Stomach (tissue), 9 donors: ENCODE results near the gene GGT7. TPM values are rescaled to one million over a fixed set of nuclear protein-coding genes. Genes with fewer than 3 reads are reported as not detected.

Experiments
- DNase-seq, 2 donors: peaks; one replicate each; pipeline versions ENCODE4 v3.0.0 to v3.0.0-alpha.2; 2013 to 2019
- H3K27ac ChIP-seq, 5 donors: fragments of 200-600 bp in 4 of 5; sonication (generic) in 4 of 5; one replicate each; pipeline ENCODE4 v1.5.1; 2013 to 2019; ENCODE audit warnings: mild to moderate bottlenecking in 1 of 5, moderate library complexity in 1 of 5
- H3K27me3 ChIP-seq, 3 donors: fragments of 200-600 bp; sonication (generic); one replicate each; pipeline ENCODE4 v1.5.1; 2017 to 2019; ENCODE audit warnings: mixed run types in 1 of 3
- H3K36me3 ChIP-seq, 4 donors: fragments of 200-600 bp; sonication (generic); 1 replicate in 3 of 4; 2 replicates in 1 of 4; pipeline ENCODE4 v1.5.1; 2016 to 2019
- H3K4me1 ChIP-seq, 4 donors: fragments of 200-600 bp; sonication (generic); one replicate each; pipeline ENCODE4 v1.5.1; 2016 to 2019
- H3K4me3 ChIP-seq, 4 donors: fragments of 200-600 bp; sonication (generic) in 3 of 4; one replicate each; pipeline ENCODE4 v1.5.1; 2016 to 2019; ENCODE audit warnings: mild to moderate bottlenecking in 1 of 4
- H3K9me3 ChIP-seq, 4 donors: fragments of 200-600 bp; sonication (generic); one replicate each; pipeline ENCODE4 v1.5.1; 2016 to 2019
- EP300 ChIP-seq: sonication (generic); formaldehyde crosslinking; IDR thresholded peaks from one replicate; pipeline ENCODE4 v1.6.1; 2017; ENCODE audit warnings: antibody characterized with exemption
- POLR2A ChIP-seq, 4 donors: fragments of 450-650 bp; IDR thresholded peaks; one replicate each; pipeline ENCODE4 v1.6.1; 2016; ENCODE audit warnings: antibody characterized with exemption in 4 of 4, control low read depth in 2 of 4, mild to moderate bottlenecking in 1 of 4, moderate library complexity in 1 of 4
- POLR2AphosphoS5 ChIP-seq, 3 donors: sonication (generic); formaldehyde crosslinking; IDR thresholded peaks; one replicate each; pipeline ENCODE4 v1.6.1; 2016; ENCODE audit warnings: antibody characterized with exemption in 3 of 3
- WGBS, 5 donors: extraction: QIAGEN DNeasy Blood & Tissue Kit in 3 of 5; methylation state at CpG; one replicate each; pipeline versions ENCODE4 v1.1.5 to v1.1.7; 2013 to 2018; 5-methylcytosine and 5-hydroxymethylcytosine counted together
- intact Hi-C: fragments of 100-400 bp; cut with DNase I; formaldehyde crosslinking; loops from one replicate; pipeline ENCODE4 v1.15.1; 2023; ENCODE audit warnings: low total_unique reads
- polyA plus RNA-seq, 3 donors: library from polyadenylated mRNA; stranded (reverse); fragments of 200-250 nt; gene quantifications; one replicate each; pipeline ENCODE4 v1.2.3, GENCODE V29; 2013
- total RNA-seq, 5 donors: library from RNA; depleted of rRNA; stranded (reverse); fragments of >200 nt; gene quantifications; one replicate each; pipeline versions ENCODE4 v1.1.0 to v1.2.3, GENCODE V29; 2014 to 2016
- TF ChIP-seq, protein P1 (sequence below), 7 experiments: fragments of 450-650 bp in 4 of 7; fragments of 200-600 bp in 3 of 7; sonication (generic) in 3 of 7; IDR thresholded peaks; one replicate each; pipeline ENCODE4 v1.5.1; 2016 to 2019; ENCODE audit warnings: antibody characterized with exemption in 7 of 7, control low read depth in 2 of 7, mild to moderate bottlenecking in 1 of 7
- donor health status: healthy with polysubstance abuse.
- donor health status: Bipolar disorder and iron deficiency.
- donor health status: healthy.

GGT7 gene
- total and polyA plus RNA-seq, 8 donors = 4.1 to 29.0 (median 15.9) TPM

DNA sequence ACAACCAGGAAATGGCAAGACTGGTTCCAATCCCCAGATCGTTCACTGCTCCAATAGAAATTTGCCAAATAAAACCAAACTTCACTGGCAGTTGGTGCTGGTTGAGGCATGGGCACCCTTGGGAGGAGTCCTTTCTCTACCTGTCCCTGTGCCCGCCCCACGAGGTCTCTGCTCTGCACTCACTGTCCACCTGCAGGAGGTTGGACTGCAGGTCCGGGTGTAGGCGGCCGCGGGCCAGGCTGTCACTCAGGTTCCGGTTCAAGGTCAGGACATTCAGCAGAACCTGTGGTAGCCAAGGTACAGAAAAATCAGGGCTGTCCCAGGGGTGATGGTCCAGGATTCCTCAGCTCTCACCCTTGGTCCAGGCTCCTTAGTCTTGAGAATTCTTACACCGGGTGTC is 22.9 kb downstream of the GGT7 start:
- Histone ChIP-seq H3K4me1 (no peaks in the 10 kb centered on the region), H3K9me3 (no peaks in the 10 kb centered on the region), H3K4me3 (no peak overlapping the region), H3K27ac (no peak overlapping the region), H3K36me3 (peaks cover 8 to 95% (median 77%) of the 10 kb centered on the region in 4 donors), H3K27me3 (no peaks in the 10 kb centered on the region)
- no peak for TF ChIP-seq EP300
- WGBS, 5 donors = 84 to 93% (median 93%) methylated on average over 9 of the region's 9 CpGs
- intact Hi-C loops = no loop called here
- no peak for DNase-seq

DNA sequence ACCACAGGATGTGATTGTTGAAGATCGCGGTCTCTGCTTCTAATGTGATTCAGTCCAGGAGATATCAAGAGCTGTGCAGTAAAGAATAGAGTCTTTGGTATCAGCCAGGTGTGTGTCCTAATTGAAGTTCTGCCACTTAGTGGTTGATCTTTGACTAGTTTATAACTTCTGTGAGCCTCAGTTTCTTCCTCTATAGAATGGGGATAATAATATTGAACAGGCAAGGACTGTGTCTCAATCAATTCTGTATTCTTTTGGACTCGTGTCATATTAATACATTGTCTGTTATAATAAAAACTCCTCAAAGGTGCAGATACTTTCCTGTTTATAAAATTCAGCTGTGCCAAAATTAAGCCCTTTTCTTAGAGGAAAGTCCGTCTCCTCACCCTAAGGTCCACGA is 24.1 kb downstream of the GGT7 start:
- Histone ChIP-seq H3K4me1 (no peaks in the 10 kb centered on the region), H3K27me3 (no peaks in the 10 kb centered on the region), H3K9me3 (no peaks in the 10 kb centered on the region), H3K36me3 (peaks cover 8 to 86% (median 65%) of the 10 kb centered on the region in 4 donors), H3K4me3 (no peak overlapping the region), H3K27ac (no peak overlapping the region)
- TF ChIP-seq POLR2AphosphoS5 (IDR thresholded peaks at IDR 0.05) = no peak
- TF ChIP-seq POLR2A (IDR thresholded peaks at IDR 0.05) = no peak
- no peak for TF ChIP-seq EP300
- WGBS, 5 donors = 89 to 98% (median 96%) methylated on average over 5 of the region's 5 CpGs
- intact Hi-C loops = no loop called here
- no peak for DNase-seq

DNA sequence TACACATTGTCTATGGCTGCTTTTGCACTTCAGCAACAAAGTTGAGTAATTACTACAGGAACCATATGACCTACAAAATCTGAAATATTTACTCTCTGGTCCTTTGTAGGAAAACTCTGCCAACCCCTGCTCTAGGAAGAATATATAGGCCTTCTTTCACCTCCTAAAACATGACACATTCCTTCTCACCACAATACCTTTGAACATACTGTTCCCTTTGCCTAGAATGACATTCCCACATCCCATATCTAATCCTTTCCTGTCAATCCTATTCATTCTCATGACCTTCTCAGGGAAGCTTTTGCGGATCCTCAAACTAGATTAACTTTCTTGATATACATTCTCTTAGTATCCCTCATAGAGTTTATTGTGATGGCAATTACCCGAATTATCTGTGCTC is 29.2 kb downstream of the GGT7 start:
- no peaks in the 10 kb centered on the region for H3K4me1 ChIP-seq
- intact Hi-C loops = no loop called here
- H3K27me3 ChIP-seq = no peaks in the 10 kb centered on the region
- H3K27ac ChIP-seq = no peak overlapping the region
- H3K9me3 ChIP-seq = no peaks in the 10 kb centered on the region
- H3K36me3 ChIP-seq = peaks cover 0 to 37% (median 23%) of the 10 kb centered on the region in 4 donors
- TF ChIP-seq POLR2AphosphoS5 (IDR thresholded peaks at IDR 0.05) = no peak
- TF ChIP-seq EP300 = no peak
- TF ChIP-seq, protein P1, sequence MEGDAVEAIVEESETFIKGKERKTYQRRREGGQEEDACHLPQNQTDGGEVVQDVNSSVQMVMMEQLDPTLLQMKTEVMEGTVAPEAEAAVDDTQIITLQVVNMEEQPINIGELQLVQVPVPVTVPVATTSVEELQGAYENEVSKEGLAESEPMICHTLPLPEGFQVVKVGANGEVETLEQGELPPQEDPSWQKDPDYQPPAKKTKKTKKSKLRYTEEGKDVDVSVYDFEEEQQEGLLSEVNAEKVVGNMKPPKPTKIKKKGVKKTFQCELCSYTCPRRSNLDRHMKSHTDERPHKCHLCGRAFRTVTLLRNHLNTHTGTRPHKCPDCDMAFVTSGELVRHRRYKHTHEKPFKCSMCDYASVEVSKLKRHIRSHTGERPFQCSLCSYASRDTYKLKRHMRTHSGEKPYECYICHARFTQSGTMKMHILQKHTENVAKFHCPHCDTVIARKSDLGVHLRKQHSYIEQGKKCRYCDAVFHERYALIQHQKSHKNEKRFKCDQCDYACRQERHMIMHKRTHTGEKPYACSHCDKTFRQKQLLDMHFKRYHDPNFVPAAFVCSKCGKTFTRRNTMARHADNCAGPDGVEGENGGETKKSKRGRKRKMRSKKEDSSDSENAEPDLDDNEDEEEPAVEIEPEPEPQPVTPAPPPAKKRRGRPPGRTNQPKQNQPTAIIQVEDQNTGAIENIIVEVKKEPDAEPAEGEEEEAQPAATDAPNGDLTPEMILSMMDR (IDR thresholded peaks at IDR 0.05) = no peak
- no peak for TF ChIP-seq POLR2A (IDR thresholded peaks at IDR 0.05)
- no peak for DNase-seq
- WGBS, 5 donors = 86 to 98% (median 93%) methylated on average over 2 of the region's 2 CpGs
- H3K4me3 ChIP-seq = no peak overlapping the region

DNA sequence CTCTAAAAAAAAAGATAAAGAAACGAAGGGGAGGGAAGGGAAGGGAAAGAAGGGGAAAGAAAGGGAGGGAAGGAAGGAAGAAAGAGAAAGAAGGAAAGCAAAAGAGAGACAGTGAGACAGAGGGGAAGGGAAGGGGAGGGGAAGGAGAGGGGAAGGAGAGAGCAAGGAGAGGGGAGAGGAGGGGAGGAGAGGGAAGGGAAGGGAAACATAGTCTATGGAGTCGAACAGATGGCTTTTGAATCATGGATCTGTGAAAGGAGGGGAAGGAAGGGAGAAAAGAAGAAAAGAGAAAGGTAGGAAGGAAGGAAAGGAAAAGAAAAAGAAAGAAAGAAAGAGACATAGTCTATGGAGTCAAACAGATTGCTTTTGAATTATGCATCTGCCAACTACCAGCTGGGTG is 30.5 kb downstream of the GGT7 start:
- no peak overlapping the region for H3K27ac ChIP-seq
- intact Hi-C loops = no loop called here
- 39 to 64% (median 60%) methylated on average over 2 of the region's 2 CpGs for WGBS, 5 donors
- H3K4me1 ChIP-seq = no peaks in the 10 kb centered on the region
- H3K27me3 ChIP-seq = no peaks in the 10 kb centered on the region
- no peaks in the 10 kb centered on the region for H3K9me3 ChIP-seq
- peaks cover 0 to 24% (median 12%) of the 10 kb centered on the region in 4 donors for H3K36me3 ChIP-seq
- no peak for DNase-seq
- no peak overlapping the region for H3K4me3 ChIP-seq
- no peak for TF ChIP-seq EP300
- TF ChIP-seq, protein P1 (IDR thresholded peaks at IDR 0.05) = no peak
- TF ChIP-seq POLR2A (IDR thresholded peaks at IDR 0.05) = no peak
- no peak for TF ChIP-seq POLR2AphosphoS5 (IDR thresholded peaks at IDR 0.05)

DNA sequence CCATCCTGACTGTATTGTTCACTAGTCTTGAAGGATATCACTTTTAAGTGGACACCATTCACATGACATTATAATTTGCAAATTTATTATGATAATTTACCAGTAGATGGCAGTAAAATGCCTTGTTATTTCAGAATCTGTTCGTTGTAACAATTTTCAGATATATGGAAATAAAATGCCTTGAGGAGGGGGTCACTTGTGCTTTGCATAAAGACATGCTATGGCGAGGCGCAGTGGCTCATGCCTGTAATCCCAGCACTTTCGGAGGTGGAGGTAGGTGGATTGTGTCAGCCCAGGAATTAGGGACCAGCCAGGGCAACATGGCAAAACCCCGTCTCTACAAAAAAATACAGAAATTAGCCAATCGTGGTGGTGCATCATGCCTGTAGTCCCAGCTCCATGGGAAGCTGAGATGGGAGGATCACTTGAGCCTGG is 38.2 kb downstream of the GGT7 start:
- 27 to 43% (median 38%) methylated on average over 6 of the region's 6 CpGs for WGBS, 5 donors

More for the DNA sequence above, 38.2 kb downstream of the GGT7 start:
- Histone ChIP-seq H3K9me3 (no peaks in the 10 kb centered on the region), H3K36me3 (no peaks in the 10 kb centered on the region), H3K4me3 (no peak overlapping the region), H3K27me3 (peaks cover 0 to 8% (median 0%) of the 10 kb centered on the region in 3 donors), H3K27ac (no peak overlapping the region), H3K4me1 (peaks cover 0 to 5% (median 1%) of the 10 kb centered on the region in 4 donors)
- DNase-seq = peak in 1 of 2 donors; percentile 47
- TF ChIP-seq EP300 = no peak
- TF ChIP-seq, protein P1 (IDR thresholded peaks at IDR 0.05) = peak in 4 of 7 experiments; percentile 20 to 52 (median 39)
- intact Hi-C loops = no loop called here
